Ovary (tissue), 9 donors: Measurements from ENCODE around the gene PDE8A. TPM values are rescaled to one million over a fixed set of nuclear protein-coding genes. Genes with fewer than 3 reads are reported as not detected.

Experiments used
- DNase-seq, 5 donors: peaks; one replicate each; pipeline ENCODE4 v3.0.0-alpha.2; 2019 to 2020
- H3K27ac ChIP-seq, 2 donors: fragments of 200-600 bp; one replicate each; pipeline versions ENCODE4 v1.5.1 to v1.8.0; 2019 to 2022
- H3K27me3 ChIP-seq: fragments of 200-600 bp; one replicate; pipeline ENCODE4 v1.8.0; 2022
- H3K36me3 ChIP-seq: fragments of 200-600 bp; sonication (generic); one replicate; pipeline ENCODE4 v1.5.1; 2019
- H3K4me1 ChIP-seq: one replicate; pipeline ENCODE4 v1.8.1; 2013; ENCODE audit warnings: mild to moderate bottlenecking, moderate library complexity; ENCODE audit not compliant: insufficient read depth
- H3K4me3 ChIP-seq: fragments of 200-600 bp; sonication (generic); one replicate; pipeline ENCODE4 v1.5.1; 2017
- H3K9me3 ChIP-seq, 2 donors: fragments of 200-600 bp in 1 of 2; sonication (generic) in 1 of 2; one replicate each; pipeline versions ENCODE4 v1.5.1 to v1.8.1; 2013 to 2019; ENCODE audit warnings: mild to moderate bottlenecking in 1 of 2, moderate library complexity in 1 of 2
- EP300 ChIP-seq: sonication (generic); formaldehyde crosslinking; IDR thresholded peaks from one replicate; pipeline ENCODE4 v1.6.1; 2017; ENCODE audit warnings: antibody characterized with exemption
- POLR2A ChIP-seq: fragments of 450-650 bp; IDR thresholded peaks from one replicate; pipeline ENCODE4 v1.6.1; 2017; ENCODE audit warnings: antibody characterized with exemption, mild to moderate bottlenecking, moderate library complexity
- WGBS, 3 donors: extraction: QIAGEN DNeasy Blood & Tissue Kit in 1 of 3; methylation state at CpG; one replicate each; pipeline versions ENCODE4 v1.1.5 to v1.1.7; 2013 to 2017; 5-methylcytosine and 5-hydroxymethylcytosine counted together
- intact Hi-C, 4 donors: fragments of 100-400 bp; cut with DNase I; formaldehyde crosslinking; loops; one replicate each; pipeline versions ENCODE4 v1.11.0 to v1.15.1; 2022 to 2023
- polyA plus RNA-seq, 2 donors: library from polyadenylated mRNA; stranded (reverse); fragments of 200-250 nt in 1 of 2; fragments of 350-450 nt in 1 of 2; fragmentation: Illumina TruSeq in 1 of 2; extraction: RNeasy Lipid Tissue Mini Kit (QIAGEN cat#74804) in 1 of 2; gene quantifications; one replicate each; pipeline ENCODE4 v1.2.3, GENCODE V29; 2013 to 2014
- total RNA-seq, 7 donors: library from RNA; depleted of rRNA in 2 of 7; stranded (reverse); fragments of >200 nt in 2 of 7; fragmentation: NEBNext Ultra II Directional in 3 of 7; extraction: Animal tissue kit (Norgen Biotek cat#: 25700) in 3 of 7; gene quantifications; one replicate each; pipeline versions ENCODE4 v1.1.0 to v1.2.4, GENCODE V29; 2016 to 2023
- TF ChIP-seq, protein P1 (sequence below), 3 donors: fragments of 450-650 bp in 2 of 3; fragments of 200-600 bp in 1 of 3; IDR thresholded peaks; one replicate each; pipeline versions ENCODE4 v1.5.1 to v1.8.0; 2016 to 2022; ENCODE audit warnings: antibody characterized with exemption in 3 of 3, mild to moderate bottlenecking in 1 of 3
- donor health status: DM: no; HTN: no; CAD: no; lungs with moderate emphysema.
- donor health status: DM: no; HTN: no; CAD: no.
- donor health status: Bipolar disorder and iron deficiency.
- donor health status: DM: yes; HTN: yes; CAD: no.
- donor health status: DM: no; HTN: no; CAD: no.
- donor health status: DM: yes; HTN: yes; CAD: no.

PDE8A gene
- total and polyA plus RNA-seq, 9 donors = 13.8 to 61.8 (median 33.2) TPM

DNA sequence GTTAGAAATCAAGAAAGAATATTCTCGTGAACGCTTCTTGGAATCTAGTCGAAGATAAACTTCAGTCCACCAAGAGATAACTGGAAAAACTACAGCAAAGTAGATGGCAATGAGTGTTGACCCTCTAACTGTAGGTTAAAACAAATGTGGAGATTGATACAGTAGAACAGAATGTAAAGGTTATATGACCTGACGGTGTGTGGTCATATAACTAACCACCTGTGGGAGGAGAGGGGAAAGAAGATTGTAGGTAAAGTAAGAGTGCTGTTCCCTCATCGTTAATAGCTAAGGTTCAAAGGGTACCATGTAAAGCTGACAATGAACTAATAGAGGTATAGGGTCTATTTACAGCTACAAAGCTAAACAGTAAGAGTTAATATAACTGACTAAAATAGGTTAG lies 52.6 kb downstream of the PDE8A start:
- no peaks in the 10 kb centered on the region for H3K36me3 ChIP-seq
- H3K4me1 ChIP-seq = peaks cover 6% of the 10 kb centered on the region
- no peak for DNase-seq
- intact Hi-C loops = no loop called here
- TF ChIP-seq, protein P1, sequence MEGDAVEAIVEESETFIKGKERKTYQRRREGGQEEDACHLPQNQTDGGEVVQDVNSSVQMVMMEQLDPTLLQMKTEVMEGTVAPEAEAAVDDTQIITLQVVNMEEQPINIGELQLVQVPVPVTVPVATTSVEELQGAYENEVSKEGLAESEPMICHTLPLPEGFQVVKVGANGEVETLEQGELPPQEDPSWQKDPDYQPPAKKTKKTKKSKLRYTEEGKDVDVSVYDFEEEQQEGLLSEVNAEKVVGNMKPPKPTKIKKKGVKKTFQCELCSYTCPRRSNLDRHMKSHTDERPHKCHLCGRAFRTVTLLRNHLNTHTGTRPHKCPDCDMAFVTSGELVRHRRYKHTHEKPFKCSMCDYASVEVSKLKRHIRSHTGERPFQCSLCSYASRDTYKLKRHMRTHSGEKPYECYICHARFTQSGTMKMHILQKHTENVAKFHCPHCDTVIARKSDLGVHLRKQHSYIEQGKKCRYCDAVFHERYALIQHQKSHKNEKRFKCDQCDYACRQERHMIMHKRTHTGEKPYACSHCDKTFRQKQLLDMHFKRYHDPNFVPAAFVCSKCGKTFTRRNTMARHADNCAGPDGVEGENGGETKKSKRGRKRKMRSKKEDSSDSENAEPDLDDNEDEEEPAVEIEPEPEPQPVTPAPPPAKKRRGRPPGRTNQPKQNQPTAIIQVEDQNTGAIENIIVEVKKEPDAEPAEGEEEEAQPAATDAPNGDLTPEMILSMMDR (IDR thresholded peaks at IDR 0.05) = no peak
- TF ChIP-seq EP300 (no peak), POLR2A (no peak)
- no peak overlapping the region for H3K27ac ChIP-seq
- no peaks in the 10 kb centered on the region for H3K9me3 ChIP-seq
- no peak overlapping the region for H3K4me3 ChIP-seq
- WGBS, 3 donors = 86 to 89% (median 87%) methylated on average over 5 of the region's 5 CpGs
- H3K27me3 ChIP-seq = no peaks in the 10 kb centered on the region

DNA sequence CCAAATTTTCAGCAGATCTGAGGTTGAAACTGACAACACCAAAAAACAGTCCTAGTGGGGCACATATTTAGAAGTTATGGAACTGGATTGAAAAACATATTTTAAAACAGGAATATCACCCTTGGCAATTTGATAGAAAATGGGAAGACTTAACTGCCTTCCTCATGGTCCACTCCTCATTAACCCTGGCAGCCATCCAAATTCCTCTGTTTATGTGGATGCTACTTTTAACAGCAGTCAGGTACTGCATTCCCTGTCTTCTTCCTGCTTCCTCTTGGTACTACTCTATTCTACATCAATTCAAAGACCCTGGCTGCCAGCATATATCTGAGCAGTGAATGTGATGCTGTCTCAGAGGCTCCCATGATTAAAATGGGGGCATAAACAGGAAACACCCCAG lies 54.3 kb downstream of the PDE8A start:
- Histone ChIP-seq H3K36me3 (no peaks in the 10 kb centered on the region), H3K9me3 (no peaks in the 10 kb centered on the region), H3K27me3 (no peaks in the 10 kb centered on the region), H3K27ac (no peak overlapping the region), H3K4me3 (no peak overlapping the region), H3K4me1 (peaks cover 4% of the 10 kb centered on the region)
- no peak for DNase-seq
- intact Hi-C loops = no loop called here
- TF ChIP-seq, protein P1 (IDR thresholded peaks at IDR 0.05) = no peak
- no peak for TF ChIP-seq EP300
- no peak for TF ChIP-seq POLR2A

DNA sequence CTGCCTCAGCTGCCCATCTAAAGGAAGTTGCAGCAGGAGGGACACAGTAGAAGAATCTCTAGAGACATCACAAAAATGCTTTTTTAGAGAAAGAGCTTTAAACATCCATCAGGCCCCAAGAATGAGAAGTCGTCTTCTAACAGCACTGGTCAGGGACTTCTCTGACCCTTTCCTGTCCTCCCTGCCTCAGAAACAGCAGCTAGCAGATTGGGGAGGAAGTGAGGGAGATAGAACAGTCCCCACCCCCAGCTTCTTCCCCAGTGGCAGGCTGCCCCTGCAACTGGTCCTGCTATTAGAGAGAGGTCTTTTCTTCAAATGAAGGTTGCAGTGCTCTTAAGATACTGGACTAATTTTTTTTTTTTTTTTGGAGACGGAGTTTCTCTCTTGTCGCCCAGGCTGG lies 55.1 kb downstream of the PDE8A start:
- WGBS, 3 donors = 56 to 70% (median 68%) methylated on average over 3 of the region's 3 CpGs

DNA sequence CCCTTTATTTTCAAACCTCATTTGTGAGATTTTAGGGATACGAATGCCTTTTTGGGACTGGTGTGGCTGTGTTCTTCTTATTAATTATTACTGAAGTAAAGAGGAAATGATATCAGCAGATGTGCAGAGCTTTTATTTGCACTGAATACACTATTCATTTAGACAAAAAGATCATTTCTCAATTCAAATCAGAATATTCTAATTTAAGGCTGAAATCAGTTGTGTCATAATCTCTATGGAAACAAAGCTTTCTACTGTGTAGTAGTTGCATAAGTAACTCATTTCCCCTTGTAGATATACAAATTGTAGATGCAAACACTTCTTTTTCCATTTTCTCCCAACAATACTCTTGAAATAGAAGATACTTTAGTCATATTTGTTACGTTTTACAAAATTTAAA lies 56.0 kb downstream of the PDE8A start:
- 91 to 93% (median 92%) methylated on average over 2 of the region's 2 CpGs for WGBS, 3 donors
- Histone ChIP-seq H3K4me1 (peaks cover 3% of the 10 kb centered on the region), H3K36me3 (no peaks in the 10 kb centered on the region), H3K27me3 (no peaks in the 10 kb centered on the region), H3K4me3 (no peak overlapping the region), H3K9me3 (no peaks in the 10 kb centered on the region), H3K27ac (no peak overlapping the region)
- TF ChIP-seq, protein P1 (IDR thresholded peaks at IDR 0.05) = no peak
- no peak for TF ChIP-seq EP300
- TF ChIP-seq POLR2A = no peak
- no peak for DNase-seq
- intact Hi-C loops = no loop called here

More for the DNA sequence above, 55.1 kb downstream of the PDE8A start:
- Histone ChIP-seq H3K4me3 (no peak overlapping the region), H3K27me3 (no peaks in the 10 kb centered on the region), H3K27ac (no peak overlapping the region), H3K4me1 (peaks cover 3% of the 10 kb centered on the region), H3K9me3 (no peaks in the 10 kb centered on the region), H3K36me3 (no peaks in the 10 kb centered on the region)
- intact Hi-C loops = no loop called here
- TF ChIP-seq, protein P1 (IDR thresholded peaks at IDR 0.05) = no peak
- TF ChIP-seq POLR2A = no peak
- no peak for TF ChIP-seq EP300
- DNase-seq = no peak
